Inferior parietal cortex (tissue), 1 donor: ENCODE measurements around the gene TRIP4.
"Not testable (repeated sequence)": the region's sequence is repeated elsewhere in the genome, so short reads cannot be mapped to it uniquely, and the experiment has no call there.

Experiments used
- DNase-seq: peaks from one replicate; pipeline ENCODE4 v3.0.0-alpha.2; 2016; ENCODE audit errors: extremely low spot score

The TRIP4 gene

DNA sequence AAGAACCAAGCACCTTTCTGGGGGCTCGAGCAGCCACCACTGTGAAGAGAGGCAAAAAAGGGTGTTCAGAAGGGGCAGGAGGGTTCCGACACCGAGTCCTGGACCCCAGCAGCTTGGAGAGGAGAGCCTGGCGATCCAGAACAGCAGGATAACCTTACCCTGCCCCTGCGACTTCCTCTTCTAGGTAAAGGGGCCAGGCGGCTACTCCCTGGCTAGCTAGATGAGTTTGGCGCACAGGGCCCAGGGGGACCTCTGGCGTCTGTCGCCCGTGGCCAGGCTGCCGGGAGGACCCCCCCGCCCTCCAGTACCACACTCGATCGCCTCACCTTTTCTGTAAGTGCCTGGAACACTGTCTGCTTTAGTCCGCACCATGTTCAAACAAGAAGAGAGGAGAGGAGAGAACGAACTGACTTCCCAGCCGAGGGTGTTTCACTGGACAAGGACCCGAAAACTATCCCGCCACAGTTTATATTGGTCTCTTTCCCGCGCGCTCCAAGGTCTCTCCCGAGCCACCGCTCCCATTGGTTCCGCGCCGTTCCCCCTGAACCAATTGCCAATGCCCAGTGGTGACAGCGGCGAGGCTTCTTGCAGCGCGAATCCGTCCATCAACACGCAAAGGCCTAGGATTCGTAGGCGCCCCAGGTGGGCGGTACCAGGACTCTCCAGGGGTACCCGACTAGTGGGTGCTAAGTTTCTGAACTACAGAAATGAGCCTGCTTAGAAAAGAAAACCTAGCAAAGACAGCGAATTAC lies 6.5 kb upstream of the TRIP4 start, which contains the start of gene PCLAF:
PCLAF (minus strand) TSS at position 442 of the 752 bp plus-strand sequence; CDS start at position 372, 70 bp downstream.
- peak; percentile 93 for DNase-seq

DNA sequence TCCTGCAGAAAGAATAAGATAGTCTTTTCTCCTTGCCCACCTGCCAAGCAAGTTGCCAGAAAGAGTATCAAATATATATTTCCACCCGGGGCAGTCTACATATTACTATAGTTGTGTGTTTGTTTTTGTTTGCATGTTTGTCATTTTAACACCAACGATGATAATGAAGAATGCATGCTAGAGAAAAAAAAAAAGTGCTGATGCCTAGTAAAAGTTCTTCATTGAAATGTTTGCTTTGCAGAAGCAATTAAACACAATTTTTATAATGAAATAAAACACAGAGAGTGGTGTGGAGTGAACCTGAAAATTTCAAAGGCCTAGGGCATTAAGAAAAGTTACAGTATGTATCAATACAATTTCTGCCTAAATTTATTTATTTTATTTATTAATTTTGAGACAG lies 3.9 kb upstream of the TRIP4 start:
- DNase-seq = no peak

DNA sequence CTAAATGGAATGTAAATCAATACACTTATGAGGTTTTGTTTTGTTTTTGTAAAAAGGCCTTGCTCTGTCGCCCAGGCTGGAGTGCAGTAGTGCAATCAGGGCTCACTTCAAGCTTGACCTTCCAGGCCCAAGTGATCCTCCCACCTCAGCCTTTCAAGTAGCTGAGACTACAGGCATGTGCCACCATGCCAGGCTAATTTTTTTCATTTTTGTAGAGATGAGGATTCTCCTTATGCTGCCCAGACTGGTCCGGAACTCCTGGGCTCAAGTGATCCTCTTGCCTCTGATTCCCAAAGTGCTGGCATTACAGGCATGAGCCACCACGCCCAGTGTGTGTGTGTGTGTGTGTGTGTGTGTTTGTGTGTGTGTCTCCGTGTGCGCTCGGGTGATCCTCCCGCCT lies 1.3 kb upstream of the TRIP4 start:
- DNase-seq = no peak

DNA sequence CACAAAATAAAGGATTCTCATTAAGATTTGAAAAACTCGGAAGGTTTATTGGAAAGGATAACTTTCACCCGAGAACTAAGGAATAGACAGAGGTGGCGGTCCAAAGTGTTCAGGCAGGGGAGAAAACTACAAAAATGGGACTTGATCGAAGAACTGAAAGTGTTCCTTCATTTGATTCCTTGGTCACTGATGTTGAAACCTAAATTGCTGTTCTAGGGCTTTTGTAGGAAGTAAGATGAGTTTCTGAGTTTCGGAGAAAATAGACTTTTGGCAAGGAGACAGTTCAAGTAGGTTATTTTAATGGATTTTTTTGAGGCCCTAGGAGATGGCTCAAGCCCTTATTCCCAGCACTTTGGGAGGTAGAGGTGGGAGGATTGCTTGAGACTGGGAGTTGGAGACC lies 1.4 kb downstream of the TRIP4 start:
- no peak for DNase-seq

DNA sequence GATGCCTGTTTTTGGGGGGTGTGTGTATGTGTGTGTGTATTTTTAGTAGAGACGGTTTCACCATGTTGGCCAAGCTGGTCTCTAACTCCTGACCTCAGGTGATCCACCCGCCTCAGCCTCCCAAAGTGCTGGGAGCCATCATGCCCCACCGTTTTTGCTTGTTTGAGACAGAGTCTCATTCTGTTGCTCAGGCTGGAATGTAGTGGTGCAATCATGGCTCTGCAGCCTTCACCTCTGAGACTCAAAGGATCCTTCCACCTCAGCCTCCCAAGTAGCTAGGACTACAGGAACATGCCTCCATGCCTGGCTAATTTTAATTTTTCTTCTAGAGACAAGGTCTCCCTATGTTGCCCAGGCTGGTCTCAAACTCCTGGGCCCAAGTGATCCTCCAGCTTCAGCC lies 4.8 kb downstream of the TRIP4 start:
- not testable (repeated sequence) for DNase-seq

DNA sequence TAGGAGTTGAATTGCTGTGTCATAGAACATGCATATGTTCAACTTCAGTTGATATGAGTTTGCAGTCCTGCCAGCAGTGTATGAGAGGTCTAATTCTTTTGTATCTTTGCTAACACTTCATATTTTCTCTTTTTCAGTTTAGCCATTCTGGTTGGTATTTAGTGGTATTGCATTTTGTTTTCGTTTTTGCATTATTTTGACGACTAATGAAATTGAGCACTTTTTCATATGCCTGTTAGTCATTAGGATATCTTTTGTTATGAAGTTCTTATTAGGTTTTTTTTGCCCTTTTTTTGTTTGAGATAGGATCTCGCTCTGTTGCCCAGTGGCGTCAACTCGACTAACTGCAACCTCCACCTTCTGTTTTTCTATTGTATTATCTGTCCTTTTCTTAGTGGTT lies 9.2 kb downstream of the TRIP4 start:
- DNase-seq = no peak

DNA sequence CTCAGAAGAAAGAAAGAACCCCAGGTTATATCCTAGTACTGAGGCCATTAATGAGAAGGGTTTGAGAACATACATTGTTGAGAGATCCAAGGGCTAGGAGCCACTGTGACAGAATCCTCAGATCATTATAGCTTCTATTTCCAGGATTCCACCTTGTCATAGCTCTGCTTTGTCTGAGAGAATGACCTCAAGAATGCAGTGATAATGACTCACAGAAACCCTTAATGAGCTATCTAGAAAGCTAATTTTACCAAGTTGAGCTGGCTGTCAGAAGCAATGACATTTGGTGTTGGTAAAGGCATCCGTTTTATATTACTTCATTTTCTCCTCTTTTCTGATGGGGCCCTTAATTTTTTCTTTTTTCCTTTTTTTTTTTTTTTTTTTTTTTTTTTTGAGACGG lies 10.9 kb downstream of the TRIP4 start:
- DNase-seq = no peak

DNA sequence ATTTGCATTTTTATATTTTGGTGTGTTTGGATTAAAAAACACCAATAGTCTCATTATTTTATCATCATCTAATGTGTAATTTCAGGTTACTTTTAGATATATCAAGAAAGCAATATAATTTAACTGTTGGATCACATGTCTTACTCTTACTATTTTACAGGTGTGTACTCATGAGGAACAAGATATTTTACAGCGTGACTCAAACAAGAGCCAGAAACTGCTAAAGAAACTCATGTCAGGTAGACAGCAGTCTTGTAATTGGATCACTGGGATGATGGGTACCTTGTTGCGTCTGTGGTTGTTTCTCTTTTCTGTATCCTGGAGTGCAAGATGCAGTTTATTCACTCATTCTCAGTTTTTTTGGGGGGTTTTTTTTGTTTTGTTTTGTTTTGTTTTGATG lies 12.9 kb downstream of the TRIP4 start:
- DNase-seq = no peak

DNA sequence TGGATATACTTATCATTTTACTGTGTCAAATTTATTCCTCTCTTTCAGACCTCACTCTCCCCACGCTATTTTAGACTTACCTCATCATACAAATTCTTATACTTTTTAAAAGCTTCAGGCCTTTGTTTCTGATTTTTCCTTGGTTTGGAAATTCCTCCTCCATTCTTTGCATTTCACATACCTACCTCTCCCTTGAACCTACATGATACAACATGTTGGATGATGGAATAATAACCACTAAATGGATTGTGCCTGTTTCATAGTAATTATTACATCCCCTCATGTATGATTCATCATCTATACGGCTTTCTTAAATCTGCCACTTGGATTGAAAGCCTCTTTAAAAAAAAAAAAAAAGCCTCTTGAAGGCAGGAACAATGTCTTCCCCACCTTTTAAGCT lies 24.6 kb downstream of the TRIP4 start:
- DNase-seq = no peak

DNA sequence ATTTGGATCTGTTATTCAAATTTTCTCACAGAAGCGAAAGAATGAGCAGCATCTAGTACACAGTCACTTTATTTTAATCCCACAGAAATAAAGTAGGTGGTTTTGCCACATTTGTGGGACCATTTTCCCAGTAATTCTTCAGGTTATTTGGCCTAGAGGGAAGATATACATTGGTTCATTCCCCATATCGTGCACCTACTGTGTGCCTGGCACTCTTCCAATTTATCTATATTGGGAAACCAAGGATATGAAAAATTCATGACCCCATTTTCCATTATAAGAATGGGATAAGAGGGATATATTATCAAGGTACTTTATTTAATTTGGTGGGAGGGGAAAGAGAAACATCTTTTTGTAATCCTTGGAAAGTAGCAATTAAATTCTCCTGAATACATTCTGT lies 35.1 kb downstream of the TRIP4 start:
- DNase-seq = no peak

DNA sequence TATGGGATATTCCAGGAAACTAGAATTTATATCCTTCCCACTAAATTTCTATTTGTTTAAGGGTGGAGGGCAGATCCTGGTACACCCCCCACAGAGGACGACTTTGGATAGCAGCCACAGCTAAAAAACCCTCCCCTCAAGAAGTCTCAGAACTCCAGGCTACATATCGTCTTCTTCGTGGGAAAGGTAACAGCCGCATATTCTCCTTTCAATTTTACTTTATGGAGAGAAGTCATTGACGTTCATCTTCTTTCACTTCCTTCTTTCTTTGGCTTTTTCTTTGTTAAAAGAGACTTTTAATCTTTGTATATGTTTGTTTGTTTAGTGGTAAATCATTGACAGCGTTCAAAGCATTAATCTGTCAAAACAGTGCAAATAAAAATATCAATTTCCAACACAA lies 36.3 kb downstream of the TRIP4 start:
- DNase-seq = no peak

DNA sequence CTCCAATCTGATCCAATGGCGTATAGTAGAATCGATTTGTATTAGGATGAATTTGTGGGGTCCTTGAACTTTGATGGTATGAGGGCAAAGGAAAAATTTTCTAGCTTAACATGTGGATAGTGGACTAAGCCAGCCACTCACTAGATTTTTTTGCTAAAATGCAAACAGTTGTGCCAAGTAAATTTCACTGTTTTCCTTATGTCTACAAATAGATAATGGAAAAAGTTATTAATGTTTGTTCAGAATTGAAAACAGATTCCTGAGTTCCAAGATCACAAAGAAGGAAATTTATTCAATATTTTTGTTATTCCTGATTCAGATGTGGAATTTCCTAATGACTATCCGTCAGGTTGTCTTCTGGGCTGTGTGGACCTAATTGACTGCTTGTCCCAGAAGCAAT lies 37.6 kb downstream of the TRIP4 start:
- DNase-seq = no peak

DNA sequence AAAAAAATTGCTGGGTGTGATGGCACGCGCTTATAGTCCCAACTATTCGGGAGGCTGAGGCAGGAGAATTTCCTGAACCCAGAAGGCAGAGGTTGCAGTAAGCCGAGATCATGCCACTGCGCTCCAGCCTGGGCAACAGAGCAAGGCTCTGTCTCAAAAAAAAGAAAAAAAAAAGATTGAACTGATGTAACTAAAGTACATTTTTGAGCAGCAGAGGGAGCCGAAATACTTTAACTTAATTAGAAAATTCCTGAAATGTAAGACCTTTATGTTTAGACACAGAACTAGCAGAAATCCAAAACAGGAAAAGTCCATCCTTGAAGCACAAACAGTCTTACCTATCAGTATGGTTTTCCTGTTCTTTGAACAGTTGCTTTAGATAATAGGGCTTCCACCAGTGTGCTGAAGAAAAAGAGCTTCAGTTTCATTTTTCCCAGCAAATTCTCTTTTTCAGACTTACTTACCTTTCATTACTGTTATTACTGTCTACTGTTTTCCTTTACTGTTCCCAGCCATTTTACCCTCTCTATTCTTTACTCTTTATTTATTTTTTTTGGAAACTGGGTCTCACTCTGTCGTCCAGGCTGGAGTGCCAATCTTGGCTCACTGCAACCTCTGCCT lies 39.3 kb downstream of the TRIP4 start:
- peak; percentile 71 for DNase-seq

DNA sequence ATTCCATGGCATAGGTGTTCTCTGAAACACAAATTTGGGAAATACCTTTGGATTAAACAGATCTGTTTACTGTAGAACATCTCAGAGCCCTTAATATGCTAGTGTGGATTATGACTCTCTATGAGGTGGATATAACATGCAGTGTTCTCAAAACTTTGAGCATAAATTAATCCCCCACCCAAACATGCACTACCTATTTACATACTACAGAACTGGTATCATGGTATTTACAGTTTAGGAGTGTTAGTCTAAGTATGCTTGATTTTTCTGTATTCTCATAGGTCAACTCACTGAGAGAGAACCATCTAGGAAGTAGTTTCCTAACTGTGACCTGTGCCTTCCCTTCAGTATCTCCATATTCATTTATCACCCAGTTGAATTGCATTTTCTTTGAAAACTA lies 41.8 kb downstream of the TRIP4 start:
- DNase-seq = no peak

DNA sequence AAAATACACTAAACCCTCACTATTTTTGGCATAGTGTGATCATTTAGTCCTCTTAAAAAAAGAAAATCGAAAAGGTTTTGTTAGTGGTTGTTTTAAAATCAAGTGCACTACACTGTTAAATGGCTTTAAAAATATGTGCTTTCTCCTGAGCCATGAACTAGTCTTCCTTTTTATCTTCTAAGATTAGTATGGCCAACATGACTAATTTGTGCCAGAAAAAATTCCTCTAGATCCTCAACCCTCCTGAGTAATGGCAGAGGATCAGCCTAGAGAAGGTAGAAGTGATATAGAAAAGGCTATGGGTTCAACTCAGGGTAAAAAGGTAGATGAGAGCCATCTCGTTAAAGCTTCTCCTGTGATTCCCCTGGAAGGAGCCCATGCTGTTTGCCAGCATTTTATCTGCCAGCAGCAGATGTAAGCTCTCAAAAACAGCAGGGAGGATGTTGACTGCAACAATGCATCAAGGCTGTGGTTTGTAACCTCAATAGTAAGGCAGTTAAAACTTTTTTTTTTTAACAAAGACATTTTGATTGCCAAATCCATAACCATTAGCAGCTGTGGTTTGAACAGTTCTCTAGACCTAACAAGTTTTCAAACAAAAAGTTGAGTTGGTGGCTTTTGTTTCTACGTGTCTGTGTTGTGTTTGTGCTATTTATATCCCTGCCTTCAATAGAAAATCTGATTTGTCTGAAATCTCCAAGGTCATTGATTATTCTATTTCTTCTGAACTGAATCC lies 42.5 kb downstream of the TRIP4 start:
- DNase-seq = peak; percentile 19

DNA sequence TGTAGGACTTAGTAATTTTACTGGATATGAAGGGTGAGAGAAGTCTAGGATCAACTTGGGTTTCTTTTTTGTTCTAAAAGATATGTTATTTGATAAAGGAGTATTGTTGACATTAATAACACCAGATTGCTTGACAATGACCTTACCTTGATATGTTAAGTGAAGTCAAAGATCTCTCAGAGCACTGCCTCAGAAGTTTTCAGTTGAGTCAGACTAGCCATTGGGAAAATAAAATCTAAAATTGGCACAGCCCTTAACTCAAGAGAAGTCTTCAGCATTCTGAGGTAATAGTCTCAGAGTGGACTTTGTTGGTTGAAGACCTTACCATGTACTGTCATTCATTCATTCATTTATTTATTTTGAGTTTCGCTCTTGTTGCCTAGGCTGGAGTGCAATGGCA lies 50.3 kb downstream of the TRIP4 start:
- DNase-seq = no peak

DNA sequence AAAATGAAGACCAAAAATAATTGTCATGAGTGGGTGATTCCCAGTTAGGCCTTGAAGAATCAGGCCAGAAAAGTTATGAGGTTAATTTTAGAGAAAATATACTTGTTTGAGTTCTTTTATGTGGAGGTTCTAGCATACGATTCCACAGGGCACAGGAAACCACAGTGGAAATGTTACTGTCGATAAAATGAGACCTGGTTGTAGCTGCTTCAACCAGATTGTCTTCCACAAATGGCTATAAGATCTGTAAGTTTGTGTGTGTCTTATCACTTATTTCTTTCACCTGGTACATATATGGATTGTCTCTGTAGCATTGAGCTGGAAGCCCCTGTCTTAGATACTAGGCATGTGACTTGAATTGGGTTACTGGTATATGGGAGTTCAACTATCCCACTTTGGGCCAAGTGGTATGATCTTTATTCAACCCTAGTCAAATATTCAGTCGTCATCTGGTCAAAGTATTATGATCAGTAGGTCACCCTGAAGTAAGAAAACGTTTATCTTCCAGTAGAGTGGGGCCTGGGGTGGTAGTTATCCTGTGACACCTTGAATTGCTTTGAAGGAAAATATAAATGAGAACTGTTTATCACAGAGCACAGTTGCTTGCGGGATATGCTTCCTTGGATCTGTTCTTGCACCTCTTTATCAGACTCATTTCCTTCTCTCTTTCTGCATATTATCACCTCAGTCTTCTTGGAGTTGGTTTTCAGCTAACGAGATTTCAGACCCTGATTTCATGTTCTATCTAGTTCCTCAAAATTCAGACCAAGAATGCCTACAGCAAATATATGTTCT lies 51.2 kb downstream of the TRIP4 start:
- no peak for DNase-seq

DNA sequence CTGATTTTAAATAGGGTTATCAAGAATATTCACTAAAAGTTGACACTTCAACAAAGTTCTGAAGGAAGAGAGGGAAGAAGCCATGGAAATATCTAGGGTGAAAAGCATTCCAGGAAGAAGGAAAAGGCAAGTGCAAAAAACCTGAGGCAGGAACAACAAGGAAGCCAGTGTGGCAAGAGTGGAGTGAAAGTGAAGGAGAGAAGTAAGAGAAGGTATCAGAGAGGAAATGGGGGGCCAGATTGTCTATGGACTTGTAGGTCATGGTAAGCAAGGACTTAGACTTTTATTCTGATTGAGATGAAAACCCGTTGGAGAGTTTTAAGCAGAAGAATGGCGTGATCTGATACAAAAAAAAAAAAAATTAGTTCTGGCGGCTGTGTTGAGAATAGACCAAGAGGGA lies 54.2 kb downstream of the TRIP4 start:
- no peak for DNase-seq

DNA sequence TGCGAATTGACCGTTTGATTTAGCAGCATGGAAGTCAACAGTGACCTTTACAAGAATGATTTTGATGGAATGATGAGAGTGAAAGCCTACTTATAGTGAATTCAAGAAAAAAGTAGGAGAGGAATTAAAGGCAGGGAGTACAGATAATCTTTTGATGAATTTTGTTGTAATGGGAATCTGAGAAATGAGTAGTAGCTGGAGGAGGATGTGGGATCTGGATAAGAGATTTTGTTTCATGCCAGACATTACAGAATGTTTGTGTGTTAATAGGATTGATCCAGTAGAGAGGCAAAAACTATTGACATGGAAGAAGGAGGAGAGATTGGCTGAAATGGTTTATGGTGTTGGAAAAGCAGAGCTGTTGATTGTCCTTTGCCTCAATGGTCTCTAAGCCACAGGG lies 55.4 kb downstream of the TRIP4 start:
- no peak for DNase-seq

DNA sequence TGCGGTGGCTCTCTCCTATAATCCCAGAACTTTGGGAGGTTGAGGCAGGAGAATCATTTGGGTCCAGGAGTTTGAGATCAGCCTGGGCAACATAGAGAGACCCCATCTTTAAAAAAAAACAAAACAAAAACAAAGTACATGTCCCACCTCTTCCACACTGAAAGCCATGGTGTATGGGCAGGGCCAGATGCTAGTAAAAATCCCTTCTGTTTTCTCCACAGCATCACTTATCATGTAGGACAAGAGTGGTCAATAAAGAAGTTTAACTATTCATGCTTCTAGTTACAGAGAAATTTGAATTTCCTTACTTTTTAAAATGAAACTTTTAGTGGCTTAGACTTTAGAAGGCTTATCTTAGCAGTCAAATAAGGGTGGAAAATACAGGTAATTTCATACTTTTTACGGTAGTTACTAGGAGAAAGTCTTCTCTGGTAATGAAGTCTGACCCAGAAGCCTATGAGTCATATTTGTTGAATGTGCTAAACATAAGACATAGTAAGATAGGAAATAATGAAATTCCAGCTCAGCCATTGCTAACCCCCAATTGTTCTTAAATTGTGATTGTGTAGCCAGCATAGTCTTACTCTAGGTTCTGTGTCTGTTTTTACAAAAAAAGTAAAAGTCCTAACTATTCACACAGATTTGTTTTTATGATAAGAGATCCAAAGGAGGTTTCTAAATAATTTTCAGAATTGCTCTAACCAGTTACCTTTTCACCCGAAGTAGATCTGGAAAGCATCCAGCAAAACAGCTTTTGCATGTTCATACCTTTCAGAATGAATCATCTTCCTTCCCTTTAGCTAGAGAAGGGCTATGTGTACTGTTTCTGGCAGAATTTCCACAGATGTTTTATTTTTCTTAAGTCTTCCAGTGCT lies 56.3 kb downstream of the TRIP4 start:
- no peak for DNase-seq

DNA sequence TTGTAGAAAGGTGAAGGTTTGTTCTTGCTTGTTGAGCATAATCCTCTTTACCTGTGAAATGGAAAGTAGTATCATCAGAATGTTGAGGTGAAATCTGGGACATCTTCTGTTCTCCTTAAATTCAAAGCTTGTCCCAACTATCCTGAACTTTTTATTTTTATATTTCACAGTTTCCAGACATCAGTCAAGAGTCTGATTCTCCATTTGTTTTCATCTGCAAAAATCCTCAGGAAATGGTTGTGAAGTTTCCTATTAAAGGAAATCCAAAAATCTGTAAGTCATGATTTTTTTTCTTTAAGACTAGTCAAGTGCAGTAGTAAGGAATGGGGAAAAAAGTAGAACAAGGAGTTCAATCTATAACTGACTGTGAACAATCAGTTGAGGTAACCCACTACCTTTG lies 57.2 kb downstream of the TRIP4 start:
- DNase-seq = no peak
